ENCODE data around the gene FEZF1. TPM values are rescaled to one million over a fixed set of nuclear protein-coding genes. Genes with fewer than 3 reads are reported as not detected.
A peak's percentile ranks its signal among the peaks of the same experiment; 100 is the strongest.

The FEZF1 gene
- total RNA-seq (2014; rRNA removed; shearing (Covaris generic)) (not detected in 2 replicates), polyA plus RNA-seq (2016; fragmentation: Nextera tagmentation; extraction: Ambion mirVana) (not detected in 2 replicates)

DNA sequence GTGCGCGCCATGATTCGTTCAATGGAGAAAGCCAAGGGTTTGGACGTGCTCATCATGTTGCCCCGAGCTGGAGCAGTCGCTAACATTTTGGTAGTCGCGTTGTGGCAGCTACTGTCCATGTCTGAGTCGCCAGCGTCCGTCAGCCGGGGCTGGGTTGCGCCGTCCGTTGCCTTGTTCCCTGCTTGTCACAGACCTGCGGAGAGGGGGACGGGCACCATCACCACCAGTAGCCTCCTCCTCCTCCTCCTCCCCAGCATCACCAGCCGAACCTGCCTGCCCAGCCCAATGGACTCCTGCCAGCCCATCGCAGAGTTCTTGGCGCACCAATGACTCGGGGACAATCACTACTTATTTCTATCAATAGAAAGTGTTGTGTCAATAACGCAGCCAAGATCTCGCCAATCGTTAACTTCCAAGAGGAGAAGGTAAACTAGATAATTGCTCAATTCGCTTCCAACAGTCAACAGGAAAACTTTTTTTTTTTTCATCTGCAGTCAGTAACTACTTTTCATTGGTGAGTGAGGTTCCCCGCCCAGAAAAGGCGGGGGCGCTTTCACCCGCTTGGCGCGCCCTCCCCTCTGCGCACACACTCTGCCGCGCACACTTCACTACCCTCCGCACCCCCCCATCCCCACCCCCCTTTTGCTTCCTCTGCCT is at the start of gene FEZF1:
FEZF1 (minus strand) TSS at position 432 of the 657 bp plus-strand sequence; CDS start at position 119, 313 bp downstream.
- no peak within 1 kb of the TSS for H3K4me3 ChIP-seq
- DNase-seq = peak; percentile 19

DNA sequence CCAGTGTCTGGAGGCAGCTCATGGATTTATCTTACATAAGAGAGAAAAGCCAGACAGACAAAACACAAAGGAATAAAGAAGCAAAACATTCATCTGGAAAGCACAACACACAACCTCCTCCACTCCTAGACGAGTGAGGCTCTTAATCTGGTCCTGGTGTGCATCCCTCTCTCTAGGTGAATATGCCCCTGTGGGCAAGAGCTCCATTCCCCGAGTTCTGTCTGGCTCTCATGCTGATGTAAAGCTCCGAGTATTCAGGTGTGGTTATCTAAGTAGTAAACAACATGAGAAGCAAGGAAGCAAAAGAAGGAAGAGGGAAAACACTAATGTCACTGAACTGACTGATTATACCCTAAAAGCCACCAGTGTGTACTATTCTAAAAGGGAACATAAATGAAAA is 47.9 kb upstream of the FEZF1 start:
- 19 to 22% methylated on average over 3 of the region's 3 CpGs for WGBS, 2 experiments (ENCODE audit: low coverage in 1 of 2, low lambda C conversion rate in 2 of 2, missing lambda C conversion rate in 2 of 2)
- no peak overlapping the region for H3K4me3 ChIP-seq

More for the DNA sequence above, at the start of gene FEZF1:
- Histone ChIP-seq H3K4me1 (ENCODE audit: insufficient read depth) (no peaks in the 10 kb centered on the region), H3K9ac (no peak within 1 kb of the TSS), H3K4me2 (ENCODE audit: unreplicated experiment) (no peak within 1 kb of the TSS), H2AFZ (no peak within 1 kb of the TSS), H3K9me2 (ENCODE audit: insufficient read depth) (no peaks in the 10 kb centered on the region), H3K9me3 (ENCODE audit: low read depth) (no peaks in the 10 kb centered on the region), H3K79me2 (ENCODE audit: insufficient read depth) (no peaks in the 10 kb centered on the region), H3K27ac (no peak within 1 kb of the TSS), H3K27me3 (replicated peaks; ENCODE audit: insufficient read depth) (peaks cover 96% of the 10 kb centered on the region), H3F3A (ENCODE audit: insufficient read depth) (no peaks in the 10 kb centered on the region), H3K36me3 (ENCODE audit: low read depth) (no peaks in the 10 kb centered on the region), H4K20me1 (ENCODE audit: insufficient read depth) (no peaks in the 10 kb centered on the region)
- TF ChIP-seq EZH2 (IDR thresholded peaks at IDR 0.05; ENCODE audit: insufficient read depth, poor library complexity, severe bottlenecking) = peak; percentile 56
- TF ChIP-seq EZH2phosphoT487 (IDR thresholded peaks at IDR 0.05; ENCODE audit: insufficient read depth, low read depth) = 0 out of 2 replicates have a peak, but pooled peaks have one; percentile 32
- in situ Hi-C loops (cut with MboI) = no loop called here
- 4% methylated on average over 30 to 35 of the region's 35 CpGs for WGBS, 2 experiments (ENCODE audit: low coverage in 1 of 2, low lambda C conversion rate in 2 of 2, missing lambda C conversion rate in 2 of 2)

DNA sequence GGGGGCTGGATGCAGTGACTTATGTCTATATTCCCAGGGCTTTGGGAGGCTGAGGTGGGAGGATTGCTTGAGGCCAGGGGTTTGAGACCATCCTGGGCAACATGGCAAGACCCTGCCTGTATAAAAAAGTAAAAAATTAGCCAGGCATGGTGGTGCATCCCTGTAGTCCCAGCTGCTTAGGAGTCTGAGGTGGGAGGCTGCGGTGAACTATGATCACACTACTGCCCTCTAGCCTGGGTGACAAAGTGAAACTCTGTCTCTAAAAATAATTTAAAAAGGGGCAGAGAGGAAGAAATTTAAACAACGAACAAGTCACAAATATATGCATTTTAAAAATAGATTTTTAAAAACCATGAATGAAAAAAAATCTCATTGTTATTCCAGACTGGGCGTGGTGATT is 46.2 kb upstream of the FEZF1 start:
- Histone ChIP-seq H3K4me1 (ENCODE audit: insufficient read depth) (no peaks in the 10 kb centered on the region), H3K27me3 (replicated peaks; ENCODE audit: insufficient read depth) (0 out of 2 replicates have a peak, but pooled peaks cover 6% of the 10 kb centered on the region), H3K9ac (no peak overlapping the region), H3K9me2 (ENCODE audit: insufficient read depth) (no peaks in the 10 kb centered on the region), H3K9me3 (ENCODE audit: low read depth) (no peaks in the 10 kb centered on the region), H3K27ac (no peak overlapping the region), H3K4me3 (no peak overlapping the region), H4K20me1 (ENCODE audit: insufficient read depth) (no peaks in the 10 kb centered on the region), H3K79me2 (ENCODE audit: insufficient read depth) (no peaks in the 10 kb centered on the region), H3K4me2 (ENCODE audit: unreplicated experiment) (no peak overlapping the region), H2AFZ (no peak overlapping the region), H3K36me3 (ENCODE audit: low read depth) (no peaks in the 10 kb centered on the region), H3F3A (ENCODE audit: insufficient read depth) (no peaks in the 10 kb centered on the region)
- 41 to 49% methylated on average over 3 of the region's 3 CpGs for WGBS, 2 experiments (ENCODE audit: low coverage in 1 of 2, low lambda C conversion rate in 2 of 2, missing lambda C conversion rate in 2 of 2)
- no peak for TF ChIP-seq EZH2phosphoT487 (IDR thresholded peaks at IDR 0.05; ENCODE audit: insufficient read depth, low read depth)
- TF ChIP-seq EZH2 (IDR thresholded peaks at IDR 0.05; ENCODE audit: insufficient read depth, poor library complexity, severe bottlenecking) = no peak
- DNase-seq = no peak
- in situ Hi-C loops (cut with MboI) = no loop called here

More for the DNA sequence above, 47.9 kb upstream of the FEZF1 start:
- Histone ChIP-seq H3K4me2 (ENCODE audit: unreplicated experiment) (no peak overlapping the region), H3K9me2 (ENCODE audit: insufficient read depth) (no peaks in the 10 kb centered on the region), H3K36me3 (ENCODE audit: low read depth) (no peaks in the 10 kb centered on the region), H3K9me3 (ENCODE audit: low read depth) (no peaks in the 10 kb centered on the region), H2AFZ (no peak overlapping the region), H3K79me2 (ENCODE audit: insufficient read depth) (no peaks in the 10 kb centered on the region), H3K9ac (no peak overlapping the region), H3K27ac (no peak overlapping the region), H3K4me1 (ENCODE audit: insufficient read depth) (no peaks in the 10 kb centered on the region), H4K20me1 (ENCODE audit: insufficient read depth) (no peaks in the 10 kb centered on the region), H3K27me3 (replicated peaks; ENCODE audit: insufficient read depth) (0 out of 2 replicates have a peak, but pooled peaks cover 6% of the 10 kb centered on the region), H3F3A (ENCODE audit: insufficient read depth) (no peaks in the 10 kb centered on the region)
- no peak for TF ChIP-seq EZH2 (IDR thresholded peaks at IDR 0.05; ENCODE audit: insufficient read depth, poor library complexity, severe bottlenecking)
- TF ChIP-seq EZH2phosphoT487 (IDR thresholded peaks at IDR 0.05; ENCODE audit: insufficient read depth, low read depth) = no peak
- in situ Hi-C loops (cut with MboI) = no loop called here
- no peak for DNase-seq

DNA sequence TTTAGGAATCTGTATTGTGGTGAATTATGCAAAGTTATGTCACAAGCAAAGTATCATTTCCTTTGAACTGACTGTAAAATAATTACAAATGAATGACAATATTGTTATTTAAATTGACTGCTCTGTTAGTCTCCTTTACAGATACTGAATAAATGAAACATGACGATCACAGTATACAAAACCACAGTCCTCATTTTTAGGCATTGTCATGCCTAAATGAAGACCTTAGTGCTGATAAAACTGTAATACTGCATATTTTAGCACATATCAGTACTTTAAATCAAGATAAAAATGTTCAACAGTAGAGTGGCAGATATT is 39.7 kb upstream of the FEZF1 start:
- H3K27me3 ChIP-seq (replicated peaks; ENCODE audit: insufficient read depth) = no peaks in the 10 kb centered on the region
- no peak overlapping the region for H3K4me2 ChIP-seq (ENCODE audit: unreplicated experiment)
- no peak for TF ChIP-seq EZH2phosphoT487 (IDR thresholded peaks at IDR 0.05; ENCODE audit: insufficient read depth, low read depth)
- TF ChIP-seq EZH2 (IDR thresholded peaks at IDR 0.05; ENCODE audit: insufficient read depth, poor library complexity, severe bottlenecking) = no peak
- no peak for DNase-seq
- in situ Hi-C loops (cut with MboI) = no loop called here
- no peaks in the 10 kb centered on the region for H3K36me3 ChIP-seq (ENCODE audit: low read depth)
- H3F3A ChIP-seq (ENCODE audit: insufficient read depth) = no peaks in the 10 kb centered on the region
- H3K4me1 ChIP-seq (ENCODE audit: insufficient read depth) = no peaks in the 10 kb centered on the region
- no peaks in the 10 kb centered on the region for H4K20me1 ChIP-seq (ENCODE audit: insufficient read depth)
- no peak overlapping the region for H3K27ac ChIP-seq
- H3K9ac ChIP-seq = no peak overlapping the region
- H3K79me2 ChIP-seq (ENCODE audit: insufficient read depth) = no peaks in the 10 kb centered on the region
- H3K9me2 ChIP-seq (ENCODE audit: insufficient read depth) = no peaks in the 10 kb centered on the region
- no peak overlapping the region for H2AFZ ChIP-seq
- no peaks in the 10 kb centered on the region for H3K9me3 ChIP-seq (ENCODE audit: low read depth)
- no peak overlapping the region for H3K4me3 ChIP-seq
- WGBS, 2 experiments (ENCODE audit: low coverage in 1 of 2, low lambda C conversion rate in 2 of 2, missing lambda C conversion rate in 2 of 2) = 2 to 11% methylated on average over 1 of the region's 1 CpG
